HepG2 (cell line): ENCODE measurements around the gene SLC25A36. TPM values are rescaled to one million over a fixed set of nuclear protein-coding genes. Genes with fewer than 3 reads are reported as not detected.

Source experiments
- BORCS8-MEF2B ChIP-seq: sonication (generic); formaldehyde crosslinking; IDR thresholded peaks from 2 replicates; pipeline ENCODE4 v1.8.0; 2022; ENCODE audit warnings: mild to moderate bottlenecking, missing genetic modification reagents
- CBX1 ChIP-seq: IDR thresholded peaks from one replicate; pipeline ENCODE4 v1.6.1; 2016; ENCODE audit warnings: antibody characterized with exemption, low read depth
- CBX5 ChIP-seq: sonication (generic); formaldehyde crosslinking; IDR thresholded peaks from 2 replicates; pipeline ENCODE4 v1.4.0; 2020; ENCODE audit warnings: missing genetic modification reagents, borderline replicate concordance
- CREBL2 ChIP-seq: sonication (generic); formaldehyde crosslinking; IDR thresholded peaks from 2 replicates; pipeline ENCODE4 v1.8.1; 2023; ENCODE audit warnings: missing genetic modification reagents, mild to moderate bottlenecking, borderline replicate concordance
- DDIT3 ChIP-seq: sonication (generic); formaldehyde crosslinking; IDR thresholded peaks from 2 replicates; pipeline ENCODE4 v1.4.0; 2020; ENCODE audit warnings: mild to moderate bottlenecking, missing genetic modification reagents
- EP300 ChIP-seq, 3 experiments: sonication (generic) in 1 of 3; formaldehyde crosslinking in 1 of 3; IDR thresholded peaks; 2 replicates each; pipeline versions ENCODE4 v1.5.1 to v1.6.1; 2011 to 2020; ENCODE audit warnings: low read depth in 2 of 3, low read length in 2 of 3, borderline replicate concordance in 1 of 3, improper control_type of control experiment in 1 of 3, mild to moderate bottlenecking in 1 of 3, missing genetic modification reagents in 1 of 3, moderate library complexity in 1 of 3
- FUBP1 ChIP-seq: sonication (generic); formaldehyde crosslinking; IDR thresholded peaks from 2 replicates; pipeline ENCODE4 v1.5.1; 2020; ENCODE audit warnings: missing genetic modification reagents, mild to moderate bottlenecking, borderline replicate concordance
- GFI1 ChIP-seq: sonication (generic); formaldehyde crosslinking; IDR thresholded peaks from 2 replicates; pipeline ENCODE4 v1.5.0; 2020; ENCODE audit warnings: missing genetic modification reagents, mild to moderate bottlenecking, borderline replicate concordance
- GZF1 ChIP-seq: sonication (generic); formaldehyde crosslinking; IDR thresholded peaks from 2 replicates; pipeline ENCODE4 v1.5.1; 2020; ENCODE audit warnings: mild to moderate bottlenecking, missing genetic modification reagents
- KAT7 ChIP-seq: IDR thresholded peaks from 2 replicates; pipeline ENCODE4 v1.6.1; 2018; ENCODE audit warnings: borderline replicate concordance, missing compliant biosample characterization
- MEIS2 ChIP-seq: sonication (generic); formaldehyde crosslinking; IDR thresholded peaks from 2 replicates; pipeline ENCODE4 v1.9.0; 2021; ENCODE audit warnings: mild to moderate bottlenecking, missing genetic modification reagents
- NPAS2 ChIP-seq: sonication (generic); formaldehyde crosslinking; IDR thresholded peaks from 2 replicates; pipeline ENCODE4 v1.8.0; 2022; ENCODE audit warnings: mild to moderate bottlenecking, missing genetic modification reagents, borderline replicate concordance
- PAWR ChIP-seq: sonication (generic); formaldehyde crosslinking; IDR thresholded peaks from 2 replicates; pipeline ENCODE4 v1.4.0; 2020; ENCODE audit warnings: missing genetic modification reagents, mild to moderate bottlenecking, borderline replicate concordance
- PHF21A ChIP-seq: sonication (generic); formaldehyde crosslinking; IDR thresholded peaks from 2 replicates; pipeline ENCODE4 v1.5.0; 2020; ENCODE audit warnings: mild to moderate bottlenecking, missing genetic modification reagents
- REPIN1 ChIP-seq: sonication (generic); formaldehyde crosslinking; IDR thresholded peaks from 2 replicates; pipeline ENCODE4 v1.8.0; 2022; ENCODE audit warnings: missing genetic modification reagents, low read depth, mild to moderate bottlenecking, borderline replicate concordance
- REXO4 ChIP-seq: sonication (generic); formaldehyde crosslinking; IDR thresholded peaks from 2 replicates; pipeline ENCODE4 v1.8.0; 2022; ENCODE audit warnings: missing genetic modification reagents, mild to moderate bottlenecking, borderline replicate concordance
- SAFB2 ChIP-seq: sonication (generic); formaldehyde crosslinking; IDR thresholded peaks from 2 replicates; pipeline ENCODE4 v1.5.1; 2020; ENCODE audit warnings: missing genetic modification reagents, low read depth, mild to moderate bottlenecking, borderline replicate concordance
- SCMH1 ChIP-seq: sonication (generic); formaldehyde crosslinking; IDR thresholded peaks from 2 replicates; pipeline ENCODE4 v1.9.0; 2021; ENCODE audit warnings: missing genetic modification reagents, mild to moderate bottlenecking, borderline replicate concordance
- TARDBP ChIP-seq: sonication (generic); formaldehyde crosslinking; IDR thresholded peaks from 2 replicates; pipeline ENCODE4 v1.8.0; 2022; ENCODE audit warnings: mild to moderate bottlenecking, missing genetic modification reagents
- XBP1 ChIP-seq: sonication (generic); formaldehyde crosslinking; IDR thresholded peaks from 2 replicates; pipeline ENCODE4 v1.5.0; 2020; ENCODE audit warnings: missing genetic modification reagents
- ZKSCAN5 ChIP-seq: sonication (generic); formaldehyde crosslinking; IDR thresholded peaks from 2 replicates; pipeline ENCODE4 v1.5.1; 2020; ENCODE audit warnings: mild to moderate bottlenecking, missing genetic modification reagents
- ZNF205 ChIP-seq: IDR thresholded peaks from 2 replicates; pipeline ENCODE4 v1.6.1; 2018; ENCODE audit warnings: missing biosample characterization, missing genetic modification reagents
- ZNF34 ChIP-seq: sonication (generic); formaldehyde crosslinking; IDR thresholded peaks from 2 replicates; pipeline ENCODE4 v1.4.0; 2020; ENCODE audit warnings: mild to moderate bottlenecking, missing genetic modification reagents, borderline replicate concordance
- ZNF569 ChIP-seq: sonication (generic); formaldehyde crosslinking; IDR thresholded peaks from 2 replicates; pipeline ENCODE4 v1.5.0; 2020; ENCODE audit warnings: mild to moderate bottlenecking, missing genetic modification reagents, moderate library complexity, borderline replicate concordance
- ZNF598 ChIP-seq: sonication (generic); formaldehyde crosslinking; IDR thresholded peaks from 2 replicates; pipeline ENCODE4 v1.5.1; 2020; ENCODE audit warnings: mild to moderate bottlenecking, missing genetic modification reagents, borderline replicate concordance
- ZNF614 ChIP-seq: IDR thresholded peaks from 2 replicates; pipeline ENCODE4 v1.6.1; 2018; ENCODE audit warnings: missing biosample characterization, missing genetic modification reagents, inconsistent platforms, borderline replicate concordance
- ZNF761 ChIP-seq: sonication (generic); formaldehyde crosslinking; conservative IDR thresholded peaks from 2 replicates; pipeline ENCODE4 v1.4.0; 2020; ENCODE audit warnings: mild to moderate bottlenecking, missing genetic modification reagents
- ZNF891 ChIP-seq: sonication (generic); formaldehyde crosslinking; IDR thresholded peaks from 2 replicates; pipeline ENCODE4 v1.5.0; 2020; ENCODE audit warnings: mild to moderate bottlenecking, missing genetic modification reagents
- polyA plus RNA-seq, 8 experiments: library from polyadenylated mRNA; depleted of rRNA in 3 of 8; stranded (reverse) in 7 of 8; unstranded in 1 of 8; fragments of >200 nt; fragmentation: Illumina TruSeq in 4 of 8; extraction: Trizol in 4 of 8; gene quantifications; 2 replicates each; pipeline versions ENCODE4 v1.2.1 to v1.2.3, GENCODE V29; 2011 to 2016; ENCODE audit warnings: low read depth in 4 of 8, missing spikeins in 1 of 8, mixed read lengths in 1 of 8; ENCODE audit not compliant: insufficient read depth in 1 of 8
- total RNA-seq, 5 experiments: library from RNA; depleted of rRNA; stranded (reverse); fragments of >200 nt; fragmentation: Illumina TruSeq; extraction: Trizol; gene quantifications; 2 replicates each; pipeline ENCODE4 v1.2.3, GENCODE V29; 2016; ENCODE audit warnings: low read depth in 1 of 5

The SLC25A36 gene
- total and polyA plus RNA-seq, 2 of the 13 experiments (the other 11 are each of a cell fraction or from before 2014, with no cell fraction given), result 30.6 to 85.6 TPM

DNA sequence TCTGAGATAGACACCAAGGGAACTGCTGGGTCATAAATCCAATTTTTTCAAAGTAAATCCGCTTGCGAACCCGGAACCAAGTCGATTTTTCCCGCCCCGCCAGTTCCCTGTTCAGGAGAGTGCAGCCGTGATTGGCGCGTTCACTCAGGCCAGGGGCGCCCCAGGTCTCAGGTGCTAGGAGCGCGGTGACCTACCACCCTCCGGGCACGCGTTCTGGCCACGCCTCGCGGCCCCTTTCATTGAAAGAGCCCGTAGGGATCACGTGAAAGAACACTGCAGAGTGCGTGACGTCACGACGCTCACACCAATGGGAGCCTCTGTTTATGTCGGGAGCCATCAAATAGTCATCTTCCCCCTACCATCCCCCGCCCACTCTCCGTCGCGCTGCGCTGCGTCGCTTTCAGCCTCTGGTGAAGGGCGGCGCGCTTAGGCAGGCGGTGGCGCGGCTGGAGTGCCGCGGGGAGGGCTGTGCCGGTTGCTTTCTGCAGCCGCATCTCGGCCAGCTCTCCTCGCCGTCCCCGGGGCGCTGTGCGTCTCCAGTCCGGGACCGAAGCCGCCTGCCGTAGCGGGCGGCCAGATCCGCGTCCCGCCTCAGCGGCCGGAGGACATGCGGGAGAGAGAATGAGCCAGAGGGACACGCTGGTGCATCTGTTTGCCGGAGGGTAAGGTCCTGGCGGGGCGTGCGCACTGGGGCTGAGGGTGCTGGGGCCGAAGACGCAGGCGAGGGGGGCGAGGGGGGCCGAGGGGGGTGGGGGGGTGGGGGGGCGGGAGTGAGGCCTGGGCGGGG, at the start of gene SLC25A36 (continued):
- TF ChIP-seq GZF1 (CRISPR knock-in tag) (peak; percentile 70; the same call in 1 of the 2 replicates), ZNF891 (peak; percentile 74; the same call in 1 of the 2 replicates), ZNF34 (no peak), DDIT3 (no peak), SAFB2 (CRISPR knock-in tag) (no peak; the same call in 1 of the 2 replicates), XBP1 (CRISPR knock-in tag) (no peak; the same call in 1 of the 2 replicates), GFI1 (CRISPR knock-in tag) (peak; percentile 97), CREBL2 (CRISPR knock-in tag) (peak; percentile 92; the same call in 1 of the 2 replicates), ZNF614 (CRISPR knock-in tag) (peak; percentile 86), SCMH1 (no peak), REXO4 (peak; percentile 77; the same call in 1 of the 2 replicates), NPAS2 (no peak), TARDBP (CRISPR knock-in tag) (peak; percentile 81), ZNF205 (CRISPR knock-in tag) (peak; percentile 68), ZNF569 (no peak), FUBP1 (no peak), PHF21A (CRISPR knock-in tag) (peak; percentile 96), CBX5 (CRISPR knock-in tag) (peak; percentile 89; the same call in 1 of the 2 replicates), ZKSCAN5 (CRISPR knock-in tag) (no peak), MEIS2 (CRISPR knock-in tag) (peak; percentile 91), CBX1 (no peak), ZNF598 (CRISPR knock-in tag) (peak; percentile 96), ZNF761 (CRISPR knock-in tag) (peak; percentile 92), EP300 (IDR thresholded peaks at IDR 0.05; ENCODE audit: low read depth in 2 of 2, low read length in 2 of 2) (peak; percentile 12 to 62; a peak in 3 of 4 replicates), EP300 (CRISPR knock-in tag; IDR thresholded peaks at IDR 0.05; ENCODE audit: borderline replicate concordance) (peak; percentile 60), KAT7 (peak; percentile 54; the same call in 1 of the 2 replicates), PAWR (CRISPR knock-in tag) (no peak), REPIN1 (peak; percentile 87), BORCS8-MEF2B (CRISPR knock-in tag) (peak; percentile 83)
